A549 (cell line): ENCODE results near the gene SNF8. TPM values are rescaled to one million over a fixed set of nuclear protein-coding genes. Genes with fewer than 3 reads are reported as not detected.

Source experiments
- ATAC-seq, 2 experiments: fragments of 200-7000 bp in 1 of 2; fragments of >200 bp in 1 of 2; cut with Nextera tagmentation in 1 of 2; cut with Tn5 transposase in 1 of 2; 3 replicates each; pipeline versions ENCODE4 v1.8.0 to v1.9.1; 2018 to 2020; ENCODE audit warnings: mild to moderate bottlenecking in 1 of 2, moderate library complexity in 1 of 2
- CTCF ChIA-PET: fragments of 300-600 bp; sonication (Branson Sonifier 250); formaldehyde crosslinking; extraction: SDS; loops from one replicate; lab custom pipeline; 2021; ENCODE audit warnings: antibody characterized with exemption, inconsistent platforms; lab: Yijun Ruan, JAX
- POLR2A ChIA-PET: fragments of 350-600 bp; formaldehyde crosslinking; extraction: SDS; loops from one replicate; lab custom pipeline; 2021; ENCODE audit warnings: antibody characterized with exemption, inconsistent platforms; lab: Yijun Ruan, JAX
- DNase-seq, 2 experiments: peaks; one replicate each; pipeline versions ENCODE4 v3.0.0 to v3.0.0-alpha.2; 2011 to 2016; ENCODE audit warnings: low read depth in 1 of 2, low spot score in 1 of 2
- FAIRE-seq: peaks from 2 replicates; lab custom pipeline; 2011; peaks lifted over from hg19 to GRCh38; lab: Jason Lieb, UNC
- H3K27ac ChIP-seq, 2 experiments: fragments of >200 bp; sonication (Bioruptor Twin); formaldehyde crosslinking; 3 replicates each; pipeline ENCODE4 v1.5.1; 2016 to 2017
- H3K4me1 ChIP-seq: fragments of >200 bp; sonication (Bioruptor Twin); formaldehyde crosslinking; 3 replicates; pipeline ENCODE4 v1.6.1; 2016
- H3K4me2 ChIP-seq: fragments of >200 bp; sonication (Bioruptor Twin); formaldehyde crosslinking; 3 replicates; pipeline ENCODE4 v1.6.1; 2016
- H3K4me3 ChIP-seq: fragments of >200 bp; sonication (Bioruptor Twin); formaldehyde crosslinking; 3 replicates; pipeline ENCODE4 v1.5.1; 2016
- H3K9me3 ChIP-seq: fragments of >200 bp; sonication (Bioruptor Twin); formaldehyde crosslinking; 3 replicates; pipeline ENCODE4 v1.6.1; 2016
- CBX2 ChIP-seq: fragments of 200-600 bp; sonication (generic); IDR thresholded peaks from 2 replicates; pipeline ENCODE4 v1.6.1; 2016; ENCODE audit warnings: low read depth, mild to moderate bottlenecking, borderline replicate concordance
- CBX8 ChIP-seq: fragments of 200-600 bp; sonication (generic); IDR thresholded peaks from 2 replicates; pipeline ENCODE4 v1.6.1; 2016
- CEBPB ChIP-seq, 2 experiments: fragments of >200 bp in 1 of 2; sonication (Bioruptor Twin) in 1 of 2; formaldehyde crosslinking in 1 of 2; IDR thresholded peaks; 2 replicates each; pipeline ENCODE4 v1.6.1; 2012 to 2016
- CHD2 ChIP-seq: fragments of 150-350 bp; IDR thresholded peaks from 2 replicates; pipeline ENCODE4 v1.6.1; 2014; ENCODE audit warnings: low read length; ENCODE audit not compliant: partially characterized antibody
- CTCF ChIP-seq: fragments of >200 bp; sonication (Bioruptor Twin); formaldehyde crosslinking; IDR thresholded peaks from 3 replicates; pipeline ENCODE4 v1.5.1; 2016
- E2F6 ChIP-seq: IDR thresholded peaks from 2 replicates; pipeline ENCODE4 v1.6.1; 2012; ENCODE audit warnings: low read depth, borderline replicate concordance
- EHMT2 ChIP-seq: fragments of 200-600 bp; sonication (generic); IDR thresholded peaks from 2 replicates; pipeline ENCODE4 v1.6.1; 2016; ENCODE audit warnings: antibody characterized with exemption, low read depth, mild to moderate bottlenecking, moderate library complexity
- EP300 ChIP-seq, 2 experiments: fragments of >200 bp; sonication (Bioruptor Twin); formaldehyde crosslinking; IDR thresholded peaks; 2 replicates in 1 of 2; 3 replicates in 1 of 2; pipeline ENCODE4 v1.6.1; 2016 to 2017
- FOSB ChIP-seq: fragments of 250-450 bp; sonication (Bioruptor Pico); IDR thresholded peaks from 2 replicates; pipeline ENCODE4 v1.5.0; 2020; ENCODE audit warnings: mild to moderate bottlenecking, moderate library complexity
- GATA3 ChIP-seq: IDR thresholded peaks from 2 replicates; pipeline ENCODE4 v1.6.1; 2012; ENCODE audit warnings: borderline replicate concordance
- HOXB5 ChIP-seq: fragments of 250-450 bp; sonication (Bioruptor Pico); IDR thresholded peaks from 2 replicates; pipeline ENCODE4 v1.5.0; 2020; ENCODE audit warnings: mild to moderate bottlenecking, moderate library complexity
- JUN ChIP-seq, 2 experiments: fragments of >200 bp; sonication (Bioruptor Twin); formaldehyde crosslinking; IDR thresholded peaks; 2 replicates in 1 of 2; 3 replicates in 1 of 2; pipeline ENCODE4 v1.6.1; 2016 to 2017
- KDM1A ChIP-seq: fragments of 200-600 bp; sonication (generic); IDR thresholded peaks from 2 replicates; pipeline ENCODE4 v1.6.1; 2016; ENCODE audit warnings: low read depth, mild to moderate bottlenecking
- KDM5A ChIP-seq: fragments of 200-600 bp; sonication (generic); IDR thresholded peaks from 2 replicates; pipeline ENCODE4 v1.6.1; 2016; ENCODE audit warnings: antibody characterized with exemption, mild to moderate bottlenecking
- MAFK ChIP-seq: fragments of 450-650 bp; IDR thresholded peaks from 2 replicates; pipeline ENCODE4 v1.6.1; 2014; ENCODE audit not compliant: partially characterized antibody
- MYC ChIP-seq: IDR thresholded peaks from 2 replicates; pipeline ENCODE4 v1.6.1; 2012; ENCODE audit warnings: mild to moderate bottlenecking, inconsistent platforms, low read length, improper control_type of control experiment, borderline replicate concordance
- POLR2A ChIP-seq: IDR thresholded peaks from 2 replicates; pipeline ENCODE4 v1.6.1; 2012; ENCODE audit warnings: mild to moderate bottlenecking, low read length
- POLR2AphosphoS2 ChIP-seq: conservative IDR thresholded peaks from 2 replicates; pipeline ENCODE4 v1.6.1; 2012; ENCODE audit warnings: low read length, improper control_type of control experiment, inconsistent platforms
- RAD21 ChIP-seq, 2 experiments: fragments of >200 bp in 1 of 2; sonication (Bioruptor Twin) in 1 of 2; formaldehyde crosslinking in 1 of 2; IDR thresholded peaks in 1 of 2; conservative IDR thresholded peaks in 1 of 2; 2 replicates in 1 of 2; 3 replicates in 1 of 2; pipeline ENCODE4 v1.6.1; 2012 to 2018; ENCODE audit warnings: inconsistent platforms in 1 of 2
- RARB ChIP-seq: fragments of 250-450 bp; sonication (Bioruptor Pico); IDR thresholded peaks from 2 replicates; pipeline ENCODE4 v1.8.0; 2021; ENCODE audit warnings: mild to moderate bottlenecking, moderate library complexity
- RCOR1 ChIP-seq: fragments of 150-350 bp; IDR thresholded peaks from 2 replicates; pipeline ENCODE4 v1.6.1; 2014; ENCODE audit warnings: antibody characterized with exemption, low read length, low read depth
- RNF2 ChIP-seq: fragments of 200-600 bp; sonication (generic); IDR thresholded peaks from 2 replicates; pipeline ENCODE4 v1.6.1; 2016; ENCODE audit warnings: low read depth, mild to moderate bottlenecking, antibody characterized with exemption, moderate library complexity, borderline replicate concordance
- SREBF2 ChIP-seq: fragments of 450-650 bp; IDR thresholded peaks from 2 replicates; pipeline ENCODE4 v1.6.1; 2014; ENCODE audit warnings: mild to moderate bottlenecking, moderate library complexity
- TP53 ChIP-seq: fragments of 250-450 bp; sonication (Bioruptor Pico); IDR thresholded peaks from 2 replicates; pipeline ENCODE4 v1.5.0; 2021; ENCODE audit warnings: mild to moderate bottlenecking, moderate library complexity
- ZC3H11A ChIP-seq: fragments of 450-650 bp; IDR thresholded peaks from 2 replicates; pipeline ENCODE4 v1.6.1; 2014; ENCODE audit warnings: antibody characterized with exemption, mild to moderate bottlenecking
- ZFP36 ChIP-seq: fragments of 450-650 bp; IDR thresholded peaks from 2 replicates; pipeline ENCODE4 v1.6.1; 2014; ENCODE audit warnings: borderline replicate concordance; ENCODE audit not compliant: partially characterized antibody
- ZSCAN20 ChIP-seq: fragments of 250-450 bp; sonication (Bioruptor Pico); IDR thresholded peaks from 2 replicates; pipeline ENCODE4 v1.8.0; 2022; ENCODE audit warnings: mild to moderate bottlenecking, moderate library complexity
- WGBS: methylation state at CpG from one replicate; pipeline ENCODE4 v1.1.6; 2017; ENCODE audit errors: missing lambda C conversion rate; 5-methylcytosine and 5-hydroxymethylcytosine counted together
- polyA plus RNA-seq, 4 experiments: library from polyadenylated mRNA; depleted of rRNA in 3 of 4; stranded (reverse); fragments of >200 nt; fragmentation: RNase III in 1 of 4; extraction: RNeasy Plus Mini Kit Qiagen cat#74134 plus additional on column Dnase treatment in 1 of 4; gene quantifications; 2 replicates in 3 of 4; 3 replicates in 1 of 4; pipeline ENCODE4 v1.2.3, GENCODE V29; 2011 to 2017

The SNF8 gene
- polyA plus RNA-seq, 2 of the 4 experiments (the other 2 are of a cell fraction), result 209 to 320 TPM

GRCh38 chr17:48989100-48989499, 44.5 kb upstream of the SNF8 start:
- ChIA-PET CTCF (interaction anchor here (0.8 to 1.7 kb wide), 5 partner anchors 9 to 47 kb away, joined by 3 to 7 read pairs (median 4); no protein-coding TSS in a partner anchor), POLR2A (interaction anchor here (1.2 kb wide), 1 partner anchor 27 kb away, joined by 3 read pairs; no protein-coding TSS in a partner anchor)
- Histone ChIP-seq H3K4me1 (peaks cover 50% of the 10 kb centered on the region), H3K4me2 (no peak overlapping the region), H3K27ac (no peak overlapping the region), H3K9me3 (no peaks in the 10 kb centered on the region), H3K4me3 (no peak overlapping the region)
- DNase-seq, result no peak
- FAIRE-seq, result no peak
- TF ChIP-seq CBX8, result no peak
- TF ChIP-seq EP300 (IDR thresholded peaks at IDR 0.05), result no peak
- peak; percentile 89 for TF ChIP-seq ZC3H11A
- TF ChIP-seq CEBPB (IDR thresholded peaks at IDR 0.05), result no peak
- TF ChIP-seq, all 56 proteins: peak for 1
- 93% methylated on average over 4 of the region's 4 CpGs for WGBS
- no peak for ATAC-seq

- 80% methylated on average over 13 of the region's 13 CpGs for WGBS
- ChIA-PET CTCF (interaction anchor here (0.6 to 3.1 kb wide), 8 partner anchors 10 to 195 kb away, joined by 3 to 12 read pairs (median 3); no protein-coding TSS in a partner anchor), POLR2A (interaction anchor here (0.7 to 1.8 kb wide), 5 partner anchors 10 to 41 kb away, joined by 3 to 7 read pairs (median 4); partner anchors contain the start of gene SNF8)
- H3K9me3 ChIP-seq, result no peaks in the 10 kb centered on the region
- no peak overlapping the region for H3K4me3 ChIP-seq
- H3K4me1 ChIP-seq, result peaks cover 24% of the 10 kb centered on the region
- ATAC-seq (peak; percentile 30 to 35; a peak in 3 of 6 replicates), FAIRE-seq (no peak), DNase-seq (no peak)
- H3K4me2 ChIP-seq, result no peak overlapping the region
- TF ChIP-seq POLR2AphosphoS2 (no peak), TP53 (no peak), EHMT2 (no peak), ZFP36 (no peak), GATA3 (no peak), E2F6 (no peak), MAFK (no peak), SREBF2 (no peak), POLR2A (no peak), KDM1A (no peak)
- peak overlapping the region in 1 of 2 experiments; percentile 43; a peak in 2 of 6 replicates for H3K27ac ChIP-seq
Observed at GRCh38 chr17:48985436-48986245, 41.0 kb upstream of the SNF8 start.

- Histone ChIP-seq H3K4me2 (no peak overlapping the region), H3K9me3 (no peaks in the 10 kb centered on the region), H3K4me3 (no peak overlapping the region), H3K4me1 (peaks cover 14% of the 10 kb centered on the region), H3K27ac (no peak overlapping the region)
- 82% methylated on average over 3 of the region's 3 CpGs for WGBS
- FAIRE-seq (no peak), ATAC-seq (no peak), DNase-seq (no peak)
- ChIA-PET POLR2A (interaction anchor here (0.7 kb wide), 1 partner anchor 10 kb away, joined by 5 read pairs; no protein-coding TSS in a partner anchor), CTCF (no interaction called here)
- TF ChIP-seq FOSB (CRISPR knock-in tag), result no peak
- no peak for TF ChIP-seq CHD2
- no peak for TF ChIP-seq RCOR1
- TF ChIP-seq RARB (CRISPR knock-in tag), result no peak
- TF ChIP-seq CBX2, result no peak
- no peak for TF ChIP-seq ZSCAN20 (CRISPR knock-in tag)
- no peak for TF ChIP-seq JUN (IDR thresholded peaks at IDR 0.05)
- no peak for TF ChIP-seq CTCF
- no peak for TF ChIP-seq RAD21 (conservative IDR thresholded peaks at IDR 0.05 in 1 of 2, IDR thresholded peaks at IDR 0.05 in 1 of 2)
- TF ChIP-seq RNF2, result no peak
- no peak for TF ChIP-seq EHMT2
- TF ChIP-seq MYC, result no peak
- no peak for TF ChIP-seq HOXB5 (CRISPR knock-in tag)
- TF ChIP-seq KDM5A, result no peak
Observed at GRCh38 chr17:48981927-48982539, 37.4 kb upstream of the SNF8 start.
